HG03066 (cell line): Measurements from ENCODE around the gene SFMBT2.
"Not testable (repeated sequence)": the region's sequence is repeated elsewhere in the genome, so short reads cannot be mapped to it uniquely, and the experiment has no call there.

Experiments used
- ATAC-seq: cut with Tn5 transposase; IDR thresholded peaks from one replicate; pipeline ENCODE4 v1.9.1; 2021; ENCODE audit warnings: low read depth; ENCODE audit not compliant: unreplicated experiment

Gene SFMBT2

GRCh38 chr10:7239312-7239985 lies 171.4 kb downstream of the SFMBT2 start:
- peak; percentile 73 for ATAC-seq

- ATAC-seq, result no peak
Measured at GRCh38 chr10:7235376-7235775, 175.5 kb downstream of the SFMBT2 start.

GRCh38 chr10:7234109-7234508 lies 176.7 kb downstream of the SFMBT2 start:
- no peak for ATAC-seq

- ATAC-seq, result no peak
Measured at GRCh38 chr10:7233259-7233991, 177.4 kb downstream of the SFMBT2 start.

- ATAC-seq, result no peak
Measured at GRCh38 chr10:7231509-7232414, 179.1 kb downstream of the SFMBT2 start.

- ATAC-seq, result no peak
Measured at GRCh38 chr10:7230951-7231350, 179.9 kb downstream of the SFMBT2 start.

GRCh38 chr10:7230036-7230435 lies 180.8 kb downstream of the SFMBT2 start:
- no peak for ATAC-seq

- no peak for ATAC-seq
Measured at GRCh38 chr10:7225133-7225532, 185.7 kb downstream of the SFMBT2 start.

GRCh38 chr10:7218968-7219367 lies 191.9 kb downstream of the SFMBT2 start:
- no peak for ATAC-seq

- not testable (repeated sequence) for ATAC-seq
Measured at GRCh38 chr10:7212696-7213095, 198.1 kb downstream of the SFMBT2 start.

- ATAC-seq, result no peak
Measured at GRCh38 chr10:7211857-7212577, 198.8 kb downstream of the SFMBT2 start.

- ATAC-seq, result no peak
Measured at GRCh38 chr10:7210516-7210915, 200.3 kb downstream of the SFMBT2 start.

GRCh38 chr10:7209458-7209857 lies 201.4 kb downstream of the SFMBT2 start:
- ATAC-seq, result no peak

- no peak for ATAC-seq
Measured at GRCh38 chr10:7206412-7207100, 204.3 kb downstream of the SFMBT2 start.

- no peak for ATAC-seq
Measured at GRCh38 chr10:7205656-7206055, 205.2 kb downstream of the SFMBT2 start.

- no peak for ATAC-seq
Measured at GRCh38 chr10:7202793-7203355, 208.0 kb downstream of the SFMBT2 start.

GRCh38 chr10:7199152-7199760 lies 211.6 kb downstream of the SFMBT2 start:
- no peak for ATAC-seq

GRCh38 chr10:7196284-7196683 lies 214.6 kb downstream of the SFMBT2 start:
- ATAC-seq, result no peak

GRCh38 chr10:7195118-7195517 lies 215.7 kb downstream of the SFMBT2 start:
- ATAC-seq, result no peak
